ENCODE measurements around the gene TBC1D9B.

TBC1D9B gene

GRCh38 chr5:179936976-179937681 lies 29.4 kb upstream of the TBC1D9B start:
- no peak overlapping the region for H3K4me2 ChIP-seq (ENCODE audit: low read length)
- no peak overlapping the region for H4K8ac ChIP-seq (ENCODE audit: low read depth, low read length)
- no peak overlapping the region for H3K4me3 ChIP-seq (ENCODE audit: low read length)
- H3K23ac ChIP-seq (ENCODE audit: low read length): no peak overlapping the region
- H3K79me1 ChIP-seq (ENCODE audit: low read length): no peaks in the 10 kb centered on the region
- no peak overlapping the region for H2BK120ac ChIP-seq (ENCODE audit: low read depth, low read length)
- H3K56ac ChIP-seq (ENCODE audit: low read length): no peak overlapping the region
- no peak overlapping the region for H4K5ac ChIP-seq (ENCODE audit: low read length)
- H2AK5ac ChIP-seq (ENCODE audit: low read length): no peak overlapping the region
- no peaks in the 10 kb centered on the region for H3K27me3 ChIP-seq (ENCODE audit: insufficient read depth, low read length, poor library complexity)
- no peak overlapping the region for H3K4ac ChIP-seq (ENCODE audit: low read depth, low read length)
- H2BK5ac ChIP-seq (ENCODE audit: low read length): no peak overlapping the region
- H3K18ac ChIP-seq (ENCODE audit: low read length): no peak overlapping the region
- no peak overlapping the region for H3K27ac ChIP-seq (ENCODE audit: low read depth, low read length)
- H3K9ac ChIP-seq (ENCODE audit: low read length): no peak overlapping the region
- no peak for DNase-seq
- no peak overlapping the region for H2BK15ac ChIP-seq (replicated peaks; ENCODE audit: low read depth)
- 96% methylated on average over 8 of the region's 13 CpGs for WGBS (ENCODE audit: extremely low coverage, insufficient coverage, low lambda C conversion rate)
- H3K4me1 ChIP-seq (ENCODE audit: control insufficient read depth, low read depth, low read length): no peaks in the 10 kb centered on the region
- no peaks in the 10 kb centered on the region for H3K79me2 ChIP-seq (ENCODE audit: control insufficient read depth, insufficient read depth, low read length)
- no peaks in the 10 kb centered on the region for H3K36me3 ChIP-seq (ENCODE audit: control insufficient read depth, insufficient read depth, low read length)

- Histone ChIP-seq H3K23ac (ENCODE audit: low read length) (no peak overlapping the region), H3K9ac (ENCODE audit: low read length) (no peak overlapping the region), H3K4me1 (ENCODE audit: control insufficient read depth, low read depth, low read length) (no peaks in the 10 kb centered on the region), H3K18ac (ENCODE audit: low read length) (no peak overlapping the region), H3K79me2 (ENCODE audit: control insufficient read depth, insufficient read depth, low read length) (no peaks in the 10 kb centered on the region), H4K5ac (ENCODE audit: low read length) (no peak overlapping the region), H3K4ac (ENCODE audit: low read depth, low read length) (no peak overlapping the region), H3K27ac (ENCODE audit: low read depth, low read length) (no peak overlapping the region), H3K27me3 (ENCODE audit: insufficient read depth, low read length, poor library complexity) (no peaks in the 10 kb centered on the region), H3K36me3 (ENCODE audit: control insufficient read depth, insufficient read depth, low read length) (no peaks in the 10 kb centered on the region), H2BK120ac (ENCODE audit: low read depth, low read length) (no peak overlapping the region), H2AK5ac (ENCODE audit: low read length) (no peak overlapping the region), H3K4me2 (ENCODE audit: low read length) (no peak overlapping the region), H3K79me1 (ENCODE audit: low read length) (no peaks in the 10 kb centered on the region), H2BK15ac (replicated peaks; ENCODE audit: low read depth) (no peak overlapping the region), H2BK5ac (ENCODE audit: low read length) (no peak overlapping the region), H3K4me3 (ENCODE audit: low read length) (no peak overlapping the region), H3K56ac (ENCODE audit: low read length) (no peak overlapping the region), H4K8ac (ENCODE audit: low read depth, low read length) (no peak overlapping the region)
- DNase-seq: no peak
- no CpG with 5 or more reads among the region's 8 CpGs for WGBS (ENCODE audit: extremely low coverage, insufficient coverage, low lambda C conversion rate)
Measured at GRCh38 chr5:179930788-179931473, 23.2 kb upstream of the TBC1D9B start.

DNA sequence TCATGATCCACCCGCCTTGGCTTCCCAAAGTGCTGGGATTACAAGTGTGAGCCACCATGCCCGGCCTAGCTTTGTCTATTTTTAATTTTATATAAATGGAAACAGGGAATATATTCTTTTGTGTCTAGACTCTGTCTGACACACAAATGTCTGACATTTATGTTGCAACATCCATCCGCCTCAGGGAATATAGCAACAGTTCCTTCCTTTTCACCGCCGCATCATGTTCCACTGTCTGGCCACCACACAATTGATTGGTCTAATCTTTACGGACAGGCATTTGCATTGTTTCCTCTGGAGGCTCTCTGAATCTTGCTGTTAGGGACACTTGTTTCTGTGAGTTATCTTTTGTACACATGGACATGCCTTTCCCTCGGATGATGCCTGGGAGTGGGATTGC lies 20.1 kb upstream of the TBC1D9B start:
- no peak overlapping the region for H4K8ac ChIP-seq (ENCODE audit: low read depth, low read length)
- no peaks in the 10 kb centered on the region for H3K36me3 ChIP-seq (ENCODE audit: control insufficient read depth, insufficient read depth, low read length)
- H3K79me2 ChIP-seq (ENCODE audit: control insufficient read depth, insufficient read depth, low read length): no peaks in the 10 kb centered on the region
- H3K18ac ChIP-seq (ENCODE audit: low read length): no peak overlapping the region
- H3K4me2 ChIP-seq (ENCODE audit: low read length): no peak overlapping the region
- no peak overlapping the region for H3K4ac ChIP-seq (ENCODE audit: low read depth, low read length)
- H2BK5ac ChIP-seq (ENCODE audit: low read length): no peak overlapping the region
- no peaks in the 10 kb centered on the region for H3K4me1 ChIP-seq (ENCODE audit: control insufficient read depth, low read depth, low read length)
- no peak overlapping the region for H3K9ac ChIP-seq (ENCODE audit: low read length)
- no peaks in the 10 kb centered on the region for H3K79me1 ChIP-seq (ENCODE audit: low read length)
- no peak overlapping the region for H3K4me3 ChIP-seq (ENCODE audit: low read length)
- no CpG with 5 or more reads among the region's 7 CpGs for WGBS (ENCODE audit: extremely low coverage, insufficient coverage, low lambda C conversion rate)
- H3K27me3 ChIP-seq (ENCODE audit: insufficient read depth, low read length, poor library complexity): no peaks in the 10 kb centered on the region
- H3K27ac ChIP-seq (ENCODE audit: low read depth, low read length): no peak overlapping the region
- no peak overlapping the region for H2AK5ac ChIP-seq (ENCODE audit: low read length)
- H2BK15ac ChIP-seq (replicated peaks; ENCODE audit: low read depth): no peak overlapping the region
- H2BK120ac ChIP-seq (ENCODE audit: low read depth, low read length): no peak overlapping the region
- H3K56ac ChIP-seq (ENCODE audit: low read length): no peak overlapping the region
- no peak overlapping the region for H3K23ac ChIP-seq (ENCODE audit: low read length)
- no peak overlapping the region for H4K5ac ChIP-seq (ENCODE audit: low read length)
- DNase-seq: no peak

- DNase-seq: no peak
- Histone ChIP-seq H3K27ac (ENCODE audit: low read depth, low read length) (no peak overlapping the region), H3K4me1 (ENCODE audit: control insufficient read depth, low read depth, low read length) (no peaks in the 10 kb centered on the region), H3K4me3 (ENCODE audit: low read length) (no peak overlapping the region), H3K18ac (ENCODE audit: low read length) (no peak overlapping the region), H3K23ac (ENCODE audit: low read length) (no peak overlapping the region), H4K5ac (ENCODE audit: low read length) (no peak overlapping the region), H3K9ac (ENCODE audit: low read length) (no peak overlapping the region), H3K79me1 (ENCODE audit: low read length) (no peaks in the 10 kb centered on the region), H3K56ac (ENCODE audit: low read length) (no peak overlapping the region), H3K27me3 (ENCODE audit: insufficient read depth, low read length, poor library complexity) (no peaks in the 10 kb centered on the region), H4K8ac (ENCODE audit: low read depth, low read length) (no peak overlapping the region), H3K4me2 (ENCODE audit: low read length) (no peak overlapping the region), H2BK120ac (ENCODE audit: low read depth, low read length) (no peak overlapping the region), H3K4ac (ENCODE audit: low read depth, low read length) (no peak overlapping the region), H2BK5ac (ENCODE audit: low read length) (no peak overlapping the region), H2AK5ac (ENCODE audit: low read length) (no peak overlapping the region), H2BK15ac (replicated peaks; ENCODE audit: low read depth) (no peak overlapping the region), H3K79me2 (ENCODE audit: control insufficient read depth, insufficient read depth, low read length) (no peaks in the 10 kb centered on the region), H3K36me3 (ENCODE audit: control insufficient read depth, insufficient read depth, low read length) (no peaks in the 10 kb centered on the region)
- no CpG with 5 or more reads among the region's 8 CpGs for WGBS (ENCODE audit: extremely low coverage, insufficient coverage, low lambda C conversion rate)
Measured at GRCh38 chr5:179926657-179927056, 19.0 kb upstream of the TBC1D9B start.

GRCh38 chr5:179923436-179923835 lies 15.7 kb upstream of the TBC1D9B start:
- H3K27ac ChIP-seq (ENCODE audit: low read depth, low read length): no peak overlapping the region
- no peaks in the 10 kb centered on the region for H3K27me3 ChIP-seq (ENCODE audit: insufficient read depth, low read length, poor library complexity)
- no CpG with 5 or more reads among the region's 6 CpGs for WGBS (ENCODE audit: extremely low coverage, insufficient coverage, low lambda C conversion rate)
- no peak overlapping the region for H3K4me2 ChIP-seq (ENCODE audit: low read length)
- no peak overlapping the region for H3K56ac ChIP-seq (ENCODE audit: low read length)
- no peak overlapping the region for H2BK15ac ChIP-seq (replicated peaks; ENCODE audit: low read depth)
- H4K5ac ChIP-seq (ENCODE audit: low read length): no peak overlapping the region
- H3K23ac ChIP-seq (ENCODE audit: low read length): no peak overlapping the region
- no peaks in the 10 kb centered on the region for H3K79me1 ChIP-seq (ENCODE audit: low read length)
- no peak overlapping the region for H2BK120ac ChIP-seq (ENCODE audit: low read depth, low read length)
- no peak overlapping the region for H3K9ac ChIP-seq (ENCODE audit: low read length)
- no peak overlapping the region for H3K4me3 ChIP-seq (ENCODE audit: low read length)
- H3K79me2 ChIP-seq (ENCODE audit: control insufficient read depth, insufficient read depth, low read length): no peaks in the 10 kb centered on the region
- no peak overlapping the region for H4K8ac ChIP-seq (ENCODE audit: low read depth, low read length)
- no peak for DNase-seq
- H2AK5ac ChIP-seq (ENCODE audit: low read length): no peak overlapping the region
- no peaks in the 10 kb centered on the region for H3K36me3 ChIP-seq (ENCODE audit: control insufficient read depth, insufficient read depth, low read length)
- no peaks in the 10 kb centered on the region for H3K4me1 ChIP-seq (ENCODE audit: control insufficient read depth, low read depth, low read length)
- no peak overlapping the region for H2BK5ac ChIP-seq (ENCODE audit: low read length)
- no peak overlapping the region for H3K18ac ChIP-seq (ENCODE audit: low read length)
- H3K4ac ChIP-seq (ENCODE audit: low read depth, low read length): no peak overlapping the region
